ENCODE results near the gene ATP6V0E1.
"Not testable (repeated sequence)": the region's sequence is repeated elsewhere in the genome, so short reads cannot be mapped to it uniquely, and the experiment has no call there.

Gene ATP6V0E1

DNA sequence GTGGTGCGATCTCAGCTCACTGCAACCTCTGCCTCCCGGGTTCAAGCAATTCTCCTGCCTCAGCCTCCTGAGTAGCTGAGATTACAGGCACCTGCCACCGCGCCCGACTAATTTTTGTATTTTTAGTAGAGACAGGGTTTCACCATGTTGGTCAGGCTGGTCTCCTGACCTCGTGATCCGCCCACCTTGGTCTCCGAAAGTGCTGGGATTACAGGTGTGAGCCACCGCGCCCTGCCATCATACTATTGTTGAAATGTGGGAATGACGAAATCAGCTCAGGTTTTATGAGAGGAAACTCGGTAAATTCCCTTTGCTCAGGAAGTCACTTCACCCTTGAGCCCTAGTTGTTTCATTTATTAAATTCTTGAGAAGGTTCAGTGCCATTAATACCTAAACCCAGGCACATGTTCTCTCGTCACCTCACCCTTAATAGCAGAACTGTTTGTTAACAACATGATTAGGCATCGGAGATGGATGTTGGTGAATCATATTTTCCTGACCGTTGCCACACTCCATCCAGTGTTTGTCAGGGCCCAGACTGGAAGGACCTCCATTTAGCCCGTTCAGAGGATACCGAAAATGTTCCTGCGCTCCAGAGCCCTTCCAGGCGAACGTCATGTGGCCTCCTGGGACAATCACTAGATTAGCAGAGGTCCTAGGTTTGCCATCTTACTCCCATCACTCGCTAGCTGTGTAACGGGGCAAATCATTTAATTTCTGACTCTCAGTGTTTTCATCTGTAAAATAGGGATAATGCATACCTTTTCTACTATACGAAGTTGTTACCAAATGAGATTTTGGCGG lies 52.5 kb downstream of the ATP6V0E1 start:
- DNase-seq (ENCODE audit: low read depth in 3 of 3), result peak in 1 of 3 experiments; percentile 57

DNA sequence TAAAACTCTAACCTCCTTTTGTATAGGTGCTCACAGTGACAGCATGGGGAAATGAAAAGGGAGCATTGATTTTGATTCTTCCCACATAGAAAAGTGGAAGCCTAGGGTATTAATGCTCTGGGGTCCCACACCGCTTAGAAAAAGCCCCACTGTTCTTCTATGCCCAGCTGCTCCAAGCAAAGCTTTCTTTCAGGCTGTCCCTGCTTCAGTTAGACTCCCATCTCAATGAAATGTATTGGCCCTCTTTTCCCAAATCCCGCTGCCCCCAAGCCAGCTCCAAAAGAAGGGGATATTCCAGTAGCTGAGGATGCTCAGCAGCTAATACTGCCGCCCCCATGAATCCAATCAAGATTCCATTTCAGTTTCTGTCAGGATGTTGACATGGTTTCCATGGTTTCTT lies 55.6 kb downstream of the ATP6V0E1 start:
- DNase-seq (ENCODE audit: low read depth in 3 of 3), result no peak

DNA sequence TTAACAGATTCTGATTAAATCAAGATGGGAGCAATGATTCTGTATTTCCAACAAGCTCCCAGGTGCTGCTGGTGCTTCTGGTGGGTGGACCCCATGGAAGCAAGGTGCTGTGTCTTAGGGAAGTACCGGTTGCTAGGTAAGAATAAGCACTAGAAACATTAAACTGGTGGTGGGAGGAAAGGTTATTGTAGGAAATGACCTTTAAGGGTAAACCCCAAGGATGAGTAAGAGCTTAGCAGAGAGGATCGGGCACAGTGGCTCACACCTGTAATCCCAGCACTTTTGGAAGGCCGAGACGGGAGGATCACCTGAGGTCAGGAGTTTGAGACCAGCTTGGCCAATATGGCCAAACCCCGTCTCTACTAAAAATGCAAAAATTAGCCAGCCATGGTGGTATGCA lies 56.4 kb downstream of the ATP6V0E1 start:
- DNase-seq (ENCODE audit: low read depth in 3 of 3), result no peak

DNA sequence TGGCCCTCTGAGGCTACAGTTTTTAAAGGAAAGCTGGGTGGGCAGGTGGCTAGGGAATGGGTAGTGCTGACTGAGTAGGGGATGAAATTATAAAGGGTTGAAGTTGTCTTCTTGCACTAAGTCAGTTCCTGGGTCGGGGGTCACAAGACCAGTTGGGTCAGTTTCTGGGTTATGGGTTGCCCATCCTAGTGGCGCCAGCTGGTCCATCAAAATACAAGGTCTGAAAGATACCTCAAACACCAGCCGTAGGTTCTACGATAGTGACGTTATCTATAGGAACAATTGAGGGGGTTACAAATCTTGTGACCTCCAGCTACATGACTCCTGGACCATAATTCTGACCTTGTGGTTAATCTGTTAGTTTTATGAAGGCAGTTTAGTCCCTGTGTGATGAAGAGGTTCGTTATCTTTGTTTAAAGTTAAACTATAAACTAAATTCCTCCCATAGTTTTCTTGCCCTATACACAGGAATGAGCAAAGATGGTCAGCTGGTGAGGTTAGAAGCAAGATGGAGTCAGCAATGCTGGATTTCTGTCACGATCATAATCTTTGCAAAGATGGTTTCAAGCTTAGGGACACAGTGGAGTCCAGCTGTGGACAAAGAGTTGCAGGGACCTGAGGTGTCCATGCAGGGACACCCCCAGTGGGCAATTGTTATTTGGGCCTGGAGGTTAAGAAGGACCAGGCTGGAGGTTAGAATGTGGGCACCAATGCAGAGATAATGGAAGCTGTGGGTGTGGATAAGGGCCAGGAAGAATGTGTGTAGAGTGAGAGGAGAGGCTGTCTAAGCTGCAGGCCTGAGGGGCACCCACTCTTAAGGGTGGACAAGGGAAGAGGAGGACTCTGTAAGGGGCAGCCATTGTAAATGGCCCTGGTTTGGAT lies 58.6 kb downstream of the ATP6V0E1 start:
- no peak for DNase-seq (ENCODE audit: low read depth in 3 of 3)

DNA sequence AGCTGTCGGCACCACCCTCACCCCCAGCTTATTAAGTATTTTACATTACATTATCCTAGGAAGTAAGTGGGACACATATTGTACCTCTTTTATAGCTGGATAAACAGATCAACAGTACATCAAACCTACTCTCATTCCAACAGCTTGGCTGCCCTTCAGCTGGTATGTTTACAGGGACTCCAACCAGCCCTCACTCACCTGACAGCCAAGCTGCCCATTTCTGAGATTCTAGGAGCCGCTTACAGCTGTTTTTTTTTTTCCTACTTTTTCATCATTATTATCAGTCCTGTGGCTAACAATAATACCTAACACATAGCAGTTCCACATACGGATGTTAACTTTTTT lies 59.2 kb downstream of the ATP6V0E1 start:
- no peak for DNase-seq (ENCODE audit: low read depth in 3 of 3)

DNA sequence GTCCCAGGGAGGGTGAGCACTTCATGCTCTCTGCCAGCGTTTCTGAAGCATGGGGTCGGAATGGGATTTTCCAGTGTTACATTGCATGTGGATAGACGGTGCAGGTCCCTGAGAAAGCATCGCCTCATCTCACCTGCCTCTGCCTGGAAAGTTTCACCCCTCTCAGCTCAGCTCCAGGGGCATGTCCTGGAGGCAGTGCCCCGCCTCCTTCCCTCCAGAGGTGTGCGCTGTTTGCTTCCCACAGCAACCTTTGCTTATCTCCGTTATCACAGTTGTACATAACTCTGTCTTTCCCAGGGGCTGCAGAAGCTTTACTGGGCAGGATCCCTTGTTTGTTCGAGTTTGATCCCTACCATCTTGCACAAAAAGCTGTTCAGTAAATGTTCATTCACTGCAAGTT lies 61.9 kb downstream of the ATP6V0E1 start:
- DNase-seq (ENCODE audit: low read depth in 3 of 3), result no peak

DNA sequence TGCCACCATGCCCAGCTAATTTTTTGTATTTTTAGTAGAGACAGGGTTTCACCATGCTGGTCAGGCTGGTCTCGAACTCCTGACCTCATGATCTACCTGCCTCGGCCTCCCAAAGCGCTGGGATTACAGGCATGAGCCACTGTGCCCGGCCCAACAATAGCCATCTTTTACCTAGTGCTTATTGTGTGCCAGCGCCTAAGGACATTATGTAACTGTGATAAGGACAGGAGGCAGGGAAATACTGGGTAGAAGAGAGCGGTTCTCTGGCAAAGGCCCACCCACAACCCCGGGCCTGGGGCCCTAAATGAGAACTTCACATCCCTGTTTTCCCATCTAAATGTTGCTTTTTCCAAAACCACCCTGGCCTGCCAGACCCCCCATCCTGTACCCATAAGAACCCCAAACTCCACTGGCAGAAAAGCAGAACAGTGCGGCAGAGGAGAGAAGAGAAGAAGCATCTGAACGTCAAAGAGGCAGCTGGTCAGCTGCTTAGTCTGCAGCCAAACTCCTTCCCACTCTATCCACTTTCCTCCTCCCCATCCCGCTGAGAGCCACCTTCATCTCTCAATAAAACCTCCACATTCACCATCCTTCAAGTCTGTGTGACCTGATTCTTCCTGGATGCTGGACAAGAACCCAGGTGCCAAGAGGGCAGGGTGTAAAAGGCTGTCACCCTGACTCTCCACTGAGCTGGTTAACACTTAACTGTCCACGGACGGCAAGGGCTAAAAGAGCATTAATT lies 63.7 kb downstream of the ATP6V0E1 start:
- DNase-seq (ENCODE audit: low read depth in 3 of 3), result not testable (repeated sequence)

DNA sequence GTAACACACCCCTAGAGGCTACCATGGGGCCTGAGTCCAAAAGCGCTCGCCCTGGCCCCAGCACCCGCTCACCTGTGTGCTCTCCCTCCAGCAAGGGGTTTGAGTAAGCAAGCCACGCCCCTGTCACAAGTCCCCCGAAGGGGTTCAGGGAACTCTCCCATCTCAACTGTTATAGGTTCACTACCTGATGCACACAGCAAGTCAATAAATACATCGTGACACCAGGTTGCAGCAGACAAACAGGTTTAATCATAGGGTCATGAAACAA lies 64.2 kb downstream of the ATP6V0E1 start:
- DNase-seq (ENCODE audit: low read depth in 3 of 3), result no peak

DNA sequence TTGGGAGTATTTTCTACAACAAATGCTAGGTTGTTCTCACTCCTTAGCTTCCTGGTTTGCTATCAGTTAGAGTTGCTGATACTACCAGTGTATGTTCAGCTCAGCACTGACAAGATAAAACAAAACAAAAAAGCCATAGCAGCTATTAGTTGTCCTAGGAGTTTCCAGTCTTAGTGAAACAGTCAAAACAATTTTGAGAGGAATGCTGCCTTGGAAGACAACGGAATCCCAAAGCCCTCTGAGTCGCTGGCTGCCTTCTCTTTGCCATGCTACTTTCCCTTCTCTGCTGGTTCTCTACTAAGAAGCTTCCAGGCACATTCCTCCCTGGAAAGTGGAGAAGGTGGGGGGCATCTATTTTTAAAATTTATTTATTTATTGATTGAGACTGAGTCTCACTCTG lies 67.2 kb downstream of the ATP6V0E1 start:
- no peak for DNase-seq (ENCODE audit: low read depth in 3 of 3)

DNA sequence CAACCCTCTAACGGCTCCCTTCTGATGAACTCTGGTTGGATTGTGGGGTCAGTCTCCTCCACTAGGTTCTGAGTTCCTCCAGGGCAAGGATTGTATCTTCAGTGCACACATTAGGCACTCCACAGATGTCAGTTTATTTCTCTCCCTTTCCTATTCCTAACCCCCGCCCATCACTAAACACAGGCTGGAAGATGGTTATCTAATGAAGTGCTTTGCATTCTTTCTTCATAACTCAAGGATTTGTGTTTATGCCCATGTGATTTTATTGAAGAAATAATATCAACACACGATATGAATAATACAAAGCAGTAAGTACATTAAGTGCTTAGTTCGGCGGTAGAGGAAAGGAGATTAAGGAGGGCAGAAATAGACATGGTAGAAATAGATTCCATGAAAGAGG lies 68.2 kb downstream of the ATP6V0E1 start:
- no peak for DNase-seq (ENCODE audit: low read depth in 3 of 3)

DNA sequence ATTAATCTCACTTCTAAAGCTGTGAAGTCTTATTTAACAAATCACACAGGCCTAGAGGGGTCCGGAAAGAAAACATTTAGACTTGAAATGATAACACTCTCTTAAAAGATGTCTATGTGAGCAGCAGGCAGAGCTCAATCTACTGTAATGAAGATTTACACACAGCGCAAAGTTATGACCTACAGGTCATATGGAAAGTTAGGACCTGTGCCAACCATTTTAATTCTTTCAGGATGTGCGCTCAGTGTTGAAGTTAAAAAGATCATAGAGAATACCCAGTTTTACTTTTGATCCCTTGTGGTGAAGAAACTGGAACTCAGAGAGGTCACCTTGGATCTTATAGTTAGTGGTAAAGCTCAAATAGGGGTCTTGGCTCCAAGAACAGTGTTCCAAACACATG lies 69.5 kb downstream of the ATP6V0E1 start:
- DNase-seq (ENCODE audit: low read depth in 3 of 3), result no peak

DNA sequence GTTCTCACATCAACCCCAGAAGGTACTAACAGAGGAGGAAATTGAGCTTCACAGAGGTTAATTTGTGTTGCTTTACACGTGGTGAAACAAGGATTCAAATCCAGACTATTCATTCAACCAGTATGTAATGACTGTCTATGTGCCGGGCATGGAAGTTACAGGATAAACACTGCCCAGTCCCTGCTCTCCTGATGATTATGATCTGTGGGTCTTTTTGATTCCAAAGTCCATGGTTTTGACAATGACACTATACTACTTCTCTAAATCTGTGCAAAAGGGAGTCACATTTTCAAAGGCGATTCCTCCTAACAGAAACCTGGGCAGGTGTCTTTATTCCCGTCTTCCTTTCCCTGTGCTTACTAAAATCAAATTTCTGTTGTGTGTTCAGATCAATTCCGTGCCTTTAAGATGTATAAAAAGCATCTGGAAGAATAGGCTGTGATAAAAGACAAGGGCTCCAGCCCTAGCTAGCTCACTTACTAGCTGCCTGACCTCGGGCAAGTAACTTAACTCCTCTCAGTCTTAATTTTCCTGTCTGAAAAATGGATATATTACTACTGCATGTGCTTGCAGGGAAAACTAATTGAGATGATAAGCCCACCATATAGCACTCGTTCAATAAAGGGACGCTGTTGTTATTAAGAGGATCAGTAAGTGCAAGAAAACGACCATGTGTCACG lies 71.6 kb downstream of the ATP6V0E1 start:
- DNase-seq (ENCODE audit: low read depth in 3 of 3), result no peak

DNA sequence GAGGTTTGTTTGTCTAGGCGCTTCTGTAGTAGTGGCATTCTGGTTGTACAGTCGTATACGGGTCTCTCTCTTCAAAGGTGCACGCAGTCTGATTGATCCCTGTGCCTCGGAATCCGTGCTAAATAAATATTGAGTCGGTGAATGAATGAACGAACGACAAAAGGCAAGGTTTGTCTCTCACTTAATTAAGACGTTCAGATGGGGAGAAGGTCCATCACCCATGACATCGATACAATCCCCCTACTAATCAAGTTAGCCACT lies 72.1 kb downstream of the ATP6V0E1 start:
- no peak for DNase-seq (ENCODE audit: low read depth in 3 of 3)

DNA sequence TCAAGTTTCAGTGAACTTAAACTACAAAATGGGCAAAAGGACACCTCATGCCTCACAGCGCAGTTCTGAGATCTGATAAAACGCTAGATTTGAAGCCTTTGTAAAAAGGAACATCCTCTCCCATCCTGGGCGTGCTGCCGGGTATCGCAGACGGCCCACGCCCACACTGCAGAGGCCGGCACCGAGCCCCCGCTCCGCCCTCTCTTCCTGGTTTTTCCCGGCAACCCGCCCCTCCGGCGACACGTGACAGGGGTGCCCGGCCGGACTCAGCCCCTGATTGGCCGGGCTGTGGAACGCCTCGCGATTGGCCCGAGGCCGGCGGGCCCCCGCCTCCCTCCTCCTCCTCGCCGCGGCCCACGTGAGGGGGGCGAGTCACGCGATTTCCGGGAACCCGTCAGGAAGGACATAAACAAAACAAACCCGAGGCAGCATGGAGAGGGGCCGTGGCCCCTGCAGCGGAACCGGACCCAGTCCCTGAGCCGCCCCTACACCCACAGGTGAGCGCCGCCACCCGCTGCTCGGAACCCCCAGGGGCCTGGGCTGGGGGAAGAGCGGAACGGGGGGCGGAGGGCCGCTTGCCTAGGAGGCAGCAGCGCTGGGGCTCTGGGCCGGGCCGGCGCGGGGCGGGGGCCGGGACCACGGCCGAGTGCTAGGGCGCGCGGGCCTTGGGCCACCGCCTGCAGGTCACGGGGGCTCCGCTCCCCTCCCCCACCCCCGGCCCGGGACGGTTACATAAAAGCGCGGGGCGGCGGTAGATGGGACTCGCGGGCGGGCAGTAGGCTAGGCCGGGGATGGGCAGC lies 72.6 kb downstream of the ATP6V0E1 start, which contains the start of gene CREBRF:
Gene CREBRF (plus strand): TSS at position 370 of the 800 bp plus-strand sequence. CDS start 24,424 bp downstream, outside the sequence.
- peak; percentile 93 to 98 (median 97) for DNase-seq (ENCODE audit: low read depth in 3 of 3)

DNA sequence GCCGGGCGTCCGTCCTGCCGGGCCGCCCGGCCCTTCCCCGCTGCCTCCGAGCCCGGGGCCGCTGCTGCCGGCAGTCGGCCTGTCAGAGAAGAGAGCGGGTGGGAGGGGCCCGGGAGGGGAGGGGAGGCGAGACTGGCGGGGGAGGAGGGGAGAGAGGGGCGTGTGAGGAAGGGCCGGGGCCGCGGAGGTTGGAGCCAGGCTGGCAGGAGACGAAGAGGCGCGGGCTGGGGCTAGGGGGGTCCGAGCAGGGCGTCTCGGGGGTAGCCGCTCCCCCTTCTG lies 73.2 kb downstream of the ATP6V0E1 start:
- DNase-seq (ENCODE audit: low read depth in 3 of 3), result peak in 1 of 3 experiments; percentile 79

DNA sequence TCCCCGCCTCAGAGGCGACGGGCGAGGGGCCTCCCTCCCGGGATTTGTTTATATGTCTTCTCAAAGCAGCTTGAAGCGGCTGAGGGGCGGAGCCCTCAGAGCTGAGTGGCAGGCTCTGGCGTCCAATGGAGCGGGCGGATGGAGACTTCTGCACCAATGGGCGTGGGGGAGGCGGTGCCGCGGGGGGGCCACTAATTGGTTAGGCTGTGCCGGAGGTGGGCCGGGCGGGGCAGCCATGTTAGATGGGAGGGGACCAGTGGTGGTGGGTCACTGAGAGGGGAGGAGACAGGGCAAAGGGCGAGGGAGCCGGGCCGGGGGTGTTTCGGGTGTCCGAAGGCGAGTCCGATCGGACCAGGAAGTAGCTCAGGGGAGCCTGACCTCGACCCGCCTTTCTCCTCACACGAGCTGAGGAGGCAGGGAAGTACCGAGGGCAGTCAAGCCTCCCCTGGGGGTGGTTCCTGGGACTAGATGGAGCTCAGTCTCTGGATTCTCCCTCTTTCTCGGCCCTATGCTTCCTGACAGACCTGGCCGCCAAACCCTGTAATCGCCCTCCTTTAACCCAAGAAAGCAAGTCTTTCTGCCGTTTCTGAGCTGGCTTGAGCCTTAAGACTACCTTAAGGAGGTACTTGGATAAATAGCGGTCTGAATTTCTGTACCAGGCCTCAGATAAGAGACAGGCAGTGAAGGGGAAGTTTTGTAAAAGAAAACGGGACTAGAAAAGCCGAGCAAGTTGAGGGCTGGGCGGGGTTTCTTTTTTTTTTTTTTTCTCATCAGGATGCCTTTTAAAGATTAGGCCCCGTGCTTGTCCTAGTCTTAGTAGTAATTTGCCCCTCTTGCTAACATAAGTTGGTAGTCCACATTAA lies 73.7 kb downstream of the ATP6V0E1 start:
- peak; percentile 98 to 100 (median 99) for DNase-seq (ENCODE audit: low read depth in 3 of 3)

DNA sequence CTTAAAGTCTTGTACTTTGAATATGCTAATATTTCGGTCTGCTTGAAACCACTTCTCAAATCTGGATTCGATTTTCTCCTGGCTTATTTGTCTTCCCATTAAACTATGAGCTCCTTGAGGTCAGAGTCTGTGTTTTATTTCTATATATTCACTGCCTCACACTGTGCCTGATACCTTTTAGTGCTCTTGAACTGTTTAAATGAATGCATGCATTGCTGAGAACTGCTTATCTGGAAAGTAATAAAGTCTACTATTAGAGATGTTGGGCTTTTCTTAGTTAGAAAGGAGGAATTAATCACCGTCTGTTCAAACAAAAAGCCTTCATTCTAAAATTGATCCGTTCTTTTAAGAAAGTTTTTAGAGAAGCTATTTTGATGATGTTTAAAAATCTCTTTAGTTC lies 78.6 kb downstream of the ATP6V0E1 start:
- no peak for DNase-seq (ENCODE audit: low read depth in 3 of 3)

DNA sequence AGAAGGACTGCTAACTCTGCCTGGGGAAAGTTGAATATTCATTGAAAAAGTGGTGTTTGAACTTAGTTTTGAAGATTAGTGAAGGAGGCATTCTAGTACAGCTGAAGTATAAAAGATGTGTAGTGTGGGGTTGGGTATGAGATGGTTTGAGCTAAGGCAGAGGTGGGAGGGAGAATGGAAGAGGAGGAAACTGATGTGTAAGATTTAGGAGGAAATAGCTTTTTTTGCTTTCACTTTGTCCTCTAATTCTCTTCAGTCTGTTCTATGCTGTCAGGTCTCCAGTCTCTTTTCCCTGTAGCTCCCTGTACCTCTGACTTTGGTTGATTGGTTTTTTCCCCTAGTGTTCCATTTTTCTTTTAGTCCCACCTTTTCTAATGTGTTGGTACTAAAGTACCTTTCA lies 81.6 kb downstream of the ATP6V0E1 start:
- no peak for DNase-seq (ENCODE audit: low read depth in 3 of 3)

DNA sequence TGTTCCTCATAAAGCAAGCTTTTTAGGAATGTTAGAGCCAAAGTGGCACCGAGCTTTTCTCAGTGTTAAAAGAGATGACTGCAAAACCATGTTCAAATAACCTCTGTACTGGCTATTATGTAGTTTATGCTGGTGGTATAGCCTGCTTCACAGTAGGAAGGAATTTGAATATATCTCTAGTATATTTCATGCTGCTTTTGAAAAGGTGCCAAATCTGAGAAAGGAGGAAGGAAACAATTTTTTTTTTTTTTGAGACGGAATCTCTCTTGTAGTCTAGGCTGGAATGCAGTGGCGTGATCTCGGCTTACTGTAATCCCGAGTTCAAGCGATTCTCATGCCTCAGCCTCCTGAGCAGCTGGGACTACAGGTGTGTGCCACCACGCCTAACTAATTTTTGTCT lies 86.1 kb downstream of the ATP6V0E1 start:
- no peak for DNase-seq (ENCODE audit: low read depth in 3 of 3)

DNA sequence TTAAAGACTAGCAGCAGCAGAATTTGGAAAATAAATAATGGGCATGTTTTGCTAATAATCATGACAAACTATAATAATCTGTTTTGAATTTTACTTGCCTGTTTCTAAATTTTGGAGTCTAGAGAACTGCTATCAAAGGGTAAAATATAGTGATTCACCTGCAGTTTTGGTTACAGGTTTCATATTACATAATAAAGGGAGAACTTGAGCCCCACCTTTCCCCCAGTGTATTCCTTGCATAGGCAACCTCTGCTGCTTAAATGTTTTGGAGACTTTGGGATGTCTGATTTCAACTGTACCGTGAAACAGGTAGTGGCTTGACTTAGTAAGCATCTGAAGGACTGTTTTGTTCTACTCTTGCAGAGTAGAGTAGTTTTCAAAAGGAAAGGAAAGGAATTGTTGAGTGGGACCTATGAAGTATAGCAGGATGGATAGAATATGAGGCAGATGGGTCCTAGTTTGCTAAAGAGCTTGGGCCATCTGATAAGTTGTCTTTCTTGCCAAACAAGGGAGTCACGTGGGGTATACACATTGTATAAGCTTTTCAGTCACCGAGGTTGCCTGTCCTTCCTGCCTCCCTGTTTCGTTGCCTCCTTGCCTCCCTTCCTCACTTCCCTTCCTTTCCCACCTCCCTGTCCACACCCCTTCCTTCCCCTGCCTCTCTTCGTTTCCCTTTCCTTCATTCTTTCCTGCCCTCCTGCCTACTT lies 91.7 kb downstream of the ATP6V0E1 start:
- no peak for DNase-seq (ENCODE audit: low read depth in 3 of 3)
